M059J (cell line): ENCODE measurements around the gene SGSH. TPM values are rescaled to one million over a fixed set of nuclear protein-coding genes. Genes with fewer than 3 reads are reported as not detected.

Experiments used
- DNase-seq: peaks from one replicate; pipeline ENCODE4 v3.0.0-alpha.2; 2012; ENCODE audit warnings: low read depth
- total RNA-seq: library from RNA; depleted of rRNA; stranded (reverse); fragments of >200 nt; shearing (Covaris generic); gene quantifications from 2 replicates; pipeline ENCODE4 v1.2.3, GENCODE V29; 2014

The SGSH gene
- total RNA-seq, 1 experiment from 2014 or later: 34.6 TPM

GRCh38 chr17:80184423-80184714, 35.8 kb downstream of the SGSH start:
- DNase-seq: no peak

- DNase-seq: no peak
Observed at GRCh38 chr17:80183581-80184422, 36.3 kb downstream of the SGSH start.

GRCh38 chr17:80182845-80183223, 37.3 kb downstream of the SGSH start:
- DNase-seq: no peak

GRCh38 chr17:80182118-80182844, 37.9 kb downstream of the SGSH start:
- DNase-seq: no peak

GRCh38 chr17:80181431-80181830, 38.7 kb downstream of the SGSH start:
- no peak for DNase-seq

- no peak for DNase-seq
Observed at GRCh38 chr17:80180192-80180591, 39.9 kb downstream of the SGSH start.

GRCh38 chr17:80177986-80178595, 42.0 kb downstream of the SGSH start:
- DNase-seq: no peak

- no peak for DNase-seq
Observed at GRCh38 chr17:80176757-80177156, 43.4 kb downstream of the SGSH start.

GRCh38 chr17:80173916-80174315, 46.2 kb downstream of the SGSH start:
- DNase-seq: no peak

GRCh38 chr17:80173126-80173525, 47.0 kb downstream of the SGSH start:
- DNase-seq: no peak

- no peak for DNase-seq
Observed at GRCh38 chr17:80171681-80172080, 48.5 kb downstream of the SGSH start.

- DNase-seq: no peak
Observed at GRCh38 chr17:80169784-80170500, 50.2 kb downstream of the SGSH start, which contains the start of gene CARD14. Gene CARD14, plus strand, starts transcription at chr17:80170030. Its CDS starts 11,409 bp downstream, at chr17:80181439.

GRCh38 chr17:80169107-80169506, 51.0 kb downstream of the SGSH start:
- DNase-seq: no peak

GRCh38 chr17:80168371-80168770, 51.8 kb downstream of the SGSH start:
- no peak for DNase-seq

GRCh38 chr17:80166446-80166845, 53.7 kb downstream of the SGSH start:
- no peak for DNase-seq

GRCh38 chr17:80164185-80164584, 55.9 kb downstream of the SGSH start:
- no peak for DNase-seq

- DNase-seq: peak; percentile 42
Observed at GRCh38 chr17:80163336-80163735, 56.8 kb downstream of the SGSH start.

- DNase-seq: no peak
Observed at GRCh38 chr17:80160536-80160935, 59.6 kb downstream of the SGSH start.
